Measurements from ENCODE around the gene GSTCD.

GSTCD gene

DNA sequence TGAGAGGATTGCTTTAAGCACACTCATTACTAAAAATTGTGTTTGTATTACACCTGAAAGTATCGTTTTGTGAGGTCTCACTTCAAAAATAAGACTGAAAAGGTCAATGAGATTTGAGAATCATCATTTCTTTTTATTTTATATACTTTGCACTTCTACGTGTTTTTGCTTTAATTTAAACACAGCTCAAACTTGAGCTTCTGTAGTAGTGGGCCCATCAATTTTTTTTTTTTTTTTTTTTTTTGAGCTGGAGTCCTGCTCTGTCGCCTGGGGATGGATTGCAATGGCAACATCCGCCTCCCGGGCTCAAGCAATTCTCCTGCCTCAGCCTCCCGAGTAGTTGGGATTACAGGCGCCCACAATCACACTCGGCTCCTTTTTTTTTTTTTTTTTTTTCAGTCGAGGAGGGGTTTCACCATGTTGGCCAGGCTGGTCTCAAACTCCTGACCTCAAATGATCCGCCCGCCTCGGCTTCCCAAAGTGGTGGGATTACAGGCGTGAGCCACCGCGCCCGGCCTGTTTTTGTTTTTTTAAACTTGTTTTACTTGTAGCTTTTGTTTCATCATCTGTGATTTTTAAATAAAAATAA is 1.5 kb downstream of the GSTCD start:
- Histone ChIP-seq H3K79me2 (ENCODE audit: insufficient read depth, low read length) (peaks cover 85% of the 10 kb centered on the region), H3K27me3 (ENCODE audit: insufficient read depth, low read length, poor library complexity) (no peaks in the 10 kb centered on the region), H3K4me3 (ENCODE audit: low read depth in 1 of 2, low read length in 2 of 2) (peak overlapping the region; percentile 87 to 97; a peak in 3 of 4 replicates), H3K27ac (ENCODE audit: low read length) (no peak overlapping the region), H3K9me3 (ENCODE audit: insufficient read depth, low read length, severe bottlenecking) (no peaks in the 10 kb centered on the region), H3K4me1 (ENCODE audit: insufficient read depth, low read length) (peaks cover 39% of the 10 kb centered on the region), H3K4me2 (ENCODE audit: insufficient read depth, low read length) (peak overlapping the region; percentile 94), H3K9ac (ENCODE audit: low read depth, low read length) (peak overlapping the region; percentile 76), H4K20me1 (ENCODE audit: insufficient read depth, low read length) (peaks cover 10% of the 10 kb centered on the region; the same call in 1 of the 2 replicates), H2AFZ (ENCODE audit: low read depth, low read length) (no peak overlapping the region), H3K36me3 (ENCODE audit: insufficient read depth, low read length) (0 out of 2 replicates have a peak, but pooled peaks cover under 1% of the 10 kb centered on the region)
- no peak for ATAC-seq (ENCODE audit: insufficient read depth, low read depth)
- DNase-seq = no peak
- TF ChIP-seq EZH2 (IDR thresholded peaks at IDR 0.05; ENCODE audit: borderline replicate concordance, low read depth, low read length, severe bottlenecking) = no peak
- TF ChIP-seq, protein P1, sequence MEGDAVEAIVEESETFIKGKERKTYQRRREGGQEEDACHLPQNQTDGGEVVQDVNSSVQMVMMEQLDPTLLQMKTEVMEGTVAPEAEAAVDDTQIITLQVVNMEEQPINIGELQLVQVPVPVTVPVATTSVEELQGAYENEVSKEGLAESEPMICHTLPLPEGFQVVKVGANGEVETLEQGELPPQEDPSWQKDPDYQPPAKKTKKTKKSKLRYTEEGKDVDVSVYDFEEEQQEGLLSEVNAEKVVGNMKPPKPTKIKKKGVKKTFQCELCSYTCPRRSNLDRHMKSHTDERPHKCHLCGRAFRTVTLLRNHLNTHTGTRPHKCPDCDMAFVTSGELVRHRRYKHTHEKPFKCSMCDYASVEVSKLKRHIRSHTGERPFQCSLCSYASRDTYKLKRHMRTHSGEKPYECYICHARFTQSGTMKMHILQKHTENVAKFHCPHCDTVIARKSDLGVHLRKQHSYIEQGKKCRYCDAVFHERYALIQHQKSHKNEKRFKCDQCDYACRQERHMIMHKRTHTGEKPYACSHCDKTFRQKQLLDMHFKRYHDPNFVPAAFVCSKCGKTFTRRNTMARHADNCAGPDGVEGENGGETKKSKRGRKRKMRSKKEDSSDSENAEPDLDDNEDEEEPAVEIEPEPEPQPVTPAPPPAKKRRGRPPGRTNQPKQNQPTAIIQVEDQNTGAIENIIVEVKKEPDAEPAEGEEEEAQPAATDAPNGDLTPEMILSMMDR (IDR thresholded peaks at IDR 0.05; ENCODE audit: borderline replicate concordance, extremely low read depth, low read length, poor library complexity, severe bottlenecking) = no peak

GRCh38 chr4:105710678-105711077 is 2.1 kb downstream of the GSTCD start:
- Histone ChIP-seq H3K27ac (ENCODE audit: low read length) (no peak overlapping the region), H4K20me1 (ENCODE audit: insufficient read depth, low read length) (peaks cover 10% of the 10 kb centered on the region; the same call in 1 of the 2 replicates), H3K4me1 (ENCODE audit: insufficient read depth, low read length) (peaks cover 39% of the 10 kb centered on the region), H3K4me2 (ENCODE audit: insufficient read depth, low read length) (peak overlapping the region; percentile 94), H3K27me3 (ENCODE audit: insufficient read depth, low read length, poor library complexity) (no peaks in the 10 kb centered on the region), H3K79me2 (ENCODE audit: insufficient read depth, low read length) (peaks cover 80% of the 10 kb centered on the region), H3K36me3 (ENCODE audit: insufficient read depth, low read length) (no peaks in the 10 kb centered on the region), H3K9me3 (ENCODE audit: insufficient read depth, low read length, severe bottlenecking) (no peaks in the 10 kb centered on the region), H3K4me3 (ENCODE audit: low read depth in 1 of 2, low read length in 2 of 2) (no peak overlapping the region), H3K9ac (ENCODE audit: low read depth, low read length) (no peak overlapping the region), H2AFZ (ENCODE audit: low read depth, low read length) (no peak overlapping the region)
- ATAC-seq (ENCODE audit: insufficient read depth, low read depth) (no peak), DNase-seq (no peak)
- TF ChIP-seq, protein P1 (IDR thresholded peaks at IDR 0.05; ENCODE audit: borderline replicate concordance, extremely low read depth, low read length, poor library complexity, severe bottlenecking) = no peak
- no peak for TF ChIP-seq EZH2 (IDR thresholded peaks at IDR 0.05; ENCODE audit: borderline replicate concordance, low read depth, low read length, severe bottlenecking)

- peaks cover 22% of the 10 kb centered on the region for H3K4me1 ChIP-seq (ENCODE audit: insufficient read depth, low read length)
- H4K20me1 ChIP-seq (ENCODE audit: insufficient read depth, low read length) = peaks cover 15% of the 10 kb centered on the region; the same call in 1 of the 2 replicates
- no peak overlapping the region for H2AFZ ChIP-seq (ENCODE audit: low read depth, low read length)
- H3K27ac ChIP-seq (ENCODE audit: low read length) = no peak overlapping the region
- ATAC-seq (ENCODE audit: insufficient read depth, low read depth) = no peak
- no peak overlapping the region for H3K9ac ChIP-seq (ENCODE audit: low read depth, low read length)
- peaks cover 72% of the 10 kb centered on the region for H3K79me2 ChIP-seq (ENCODE audit: insufficient read depth, low read length)
- no peak overlapping the region for H3K4me3 ChIP-seq (ENCODE audit: low read depth in 1 of 2, low read length in 2 of 2)
- H3K9me3 ChIP-seq (ENCODE audit: insufficient read depth, low read length, severe bottlenecking) = no peaks in the 10 kb centered on the region
- TF ChIP-seq, protein P1 (IDR thresholded peaks at IDR 0.05; ENCODE audit: borderline replicate concordance, extremely low read depth, low read length, poor library complexity, severe bottlenecking) = no peak
- no peak for TF ChIP-seq EZH2 (IDR thresholded peaks at IDR 0.05; ENCODE audit: borderline replicate concordance, low read depth, low read length, severe bottlenecking)
- no peak for DNase-seq
- no peaks in the 10 kb centered on the region for H3K36me3 ChIP-seq (ENCODE audit: insufficient read depth, low read length)
- no peak overlapping the region for H3K4me2 ChIP-seq (ENCODE audit: insufficient read depth, low read length)
- H3K27me3 ChIP-seq (ENCODE audit: insufficient read depth, low read length, poor library complexity) = no peaks in the 10 kb centered on the region
Observed at GRCh38 chr4:105712766-105713165, 4.2 kb downstream of the GSTCD start.
